GM12864 (cell line): ENCODE data around the gene STEAP3.
A peak's percentile ranks its signal among the peaks of the same experiment; 100 is the strongest.

Source experiments
- DNase-seq: peaks from one replicate; pipeline ENCODE4 v3.0.0-alpha.2; 2011; ENCODE audit warnings: low read depth
- H3K4me3 ChIP-seq: 2 replicates; pipeline ENCODE4 v1.5.1; 2011; ENCODE audit warnings: mild to moderate bottlenecking, low read depth, low read length, control low read depth
- TF ChIP-seq, protein P1 (sequence below): IDR thresholded peaks from 2 replicates; pipeline ENCODE4 v1.5.1; 2011; ENCODE audit warnings: low read depth, mild to moderate bottlenecking, moderate library complexity, low read length, control low read depth, inconsistent platforms; ENCODE audit errors: missing control alignments

The STEAP3 gene, protein sequence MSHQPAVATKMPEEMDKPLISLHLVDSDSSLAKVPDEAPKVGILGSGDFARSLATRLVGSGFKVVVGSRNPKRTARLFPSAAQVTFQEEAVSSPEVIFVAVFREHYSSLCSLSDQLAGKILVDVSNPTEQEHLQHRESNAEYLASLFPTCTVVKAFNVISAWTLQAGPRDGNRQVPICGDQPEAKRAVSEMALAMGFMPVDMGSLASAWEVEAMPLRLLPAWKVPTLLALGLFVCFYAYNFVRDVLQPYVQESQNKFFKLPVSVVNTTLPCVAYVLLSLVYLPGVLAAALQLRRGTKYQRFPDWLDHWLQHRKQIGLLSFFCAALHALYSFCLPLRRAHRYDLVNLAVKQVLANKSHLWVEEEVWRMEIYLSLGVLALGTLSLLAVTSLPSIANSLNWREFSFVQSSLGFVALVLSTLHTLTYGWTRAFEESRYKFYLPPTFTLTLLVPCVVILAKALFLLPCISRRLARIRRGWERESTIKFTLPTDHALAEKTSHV

DNA sequence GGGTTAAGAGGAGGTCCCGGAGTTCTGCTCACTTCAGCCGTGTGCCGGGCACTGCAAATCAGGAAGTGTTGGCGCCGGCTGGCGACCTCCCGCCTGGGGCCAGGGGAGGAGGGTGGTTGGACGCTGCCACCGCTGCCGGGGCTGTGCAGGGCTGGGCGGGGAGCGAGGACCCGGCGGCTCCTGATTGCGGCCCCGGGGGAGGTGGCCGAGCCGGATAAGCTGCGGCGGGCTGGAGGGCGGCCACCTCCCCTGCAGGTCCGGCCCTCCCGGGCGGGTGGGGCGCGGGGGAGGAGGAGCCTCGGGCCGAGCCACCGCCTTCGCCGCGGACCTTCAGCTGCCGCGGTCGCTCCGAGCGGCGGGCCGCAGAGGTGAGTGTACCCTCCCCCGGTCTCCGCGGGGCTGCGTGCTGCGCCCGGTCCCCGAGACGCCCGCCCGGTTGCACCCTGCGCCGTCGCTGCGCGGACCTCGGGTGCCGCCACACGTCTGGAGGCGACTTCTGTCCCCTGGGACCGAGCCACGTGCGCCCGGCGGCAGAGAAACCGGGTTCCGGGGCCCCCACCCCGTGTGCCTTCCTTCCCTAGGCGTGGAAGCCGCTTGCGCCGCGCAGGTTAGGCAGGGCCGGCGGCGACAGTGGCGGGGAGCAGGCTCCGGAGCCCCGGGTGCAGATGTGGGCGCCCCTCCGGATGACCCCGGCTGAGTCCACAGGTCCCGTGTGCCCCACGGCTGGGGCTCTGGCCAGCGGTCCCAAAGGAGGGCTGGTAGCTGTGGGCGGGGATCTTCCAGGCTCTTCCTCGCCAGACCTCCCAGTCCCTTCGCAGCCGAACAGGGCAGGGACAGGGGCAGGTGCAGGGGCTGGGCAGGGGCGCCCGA, at the start of gene STEAP3:
Gene STEAP3, plus strand, starts transcription at position 314 of the 870 bp plus-strand sequence. CDS start 7,179 bp downstream, outside the sequence.
- peak within 1 kb of the TSS; percentile 74 for H3K4me3 ChIP-seq
- no peak for DNase-seq
- TF ChIP-seq, protein P1, sequence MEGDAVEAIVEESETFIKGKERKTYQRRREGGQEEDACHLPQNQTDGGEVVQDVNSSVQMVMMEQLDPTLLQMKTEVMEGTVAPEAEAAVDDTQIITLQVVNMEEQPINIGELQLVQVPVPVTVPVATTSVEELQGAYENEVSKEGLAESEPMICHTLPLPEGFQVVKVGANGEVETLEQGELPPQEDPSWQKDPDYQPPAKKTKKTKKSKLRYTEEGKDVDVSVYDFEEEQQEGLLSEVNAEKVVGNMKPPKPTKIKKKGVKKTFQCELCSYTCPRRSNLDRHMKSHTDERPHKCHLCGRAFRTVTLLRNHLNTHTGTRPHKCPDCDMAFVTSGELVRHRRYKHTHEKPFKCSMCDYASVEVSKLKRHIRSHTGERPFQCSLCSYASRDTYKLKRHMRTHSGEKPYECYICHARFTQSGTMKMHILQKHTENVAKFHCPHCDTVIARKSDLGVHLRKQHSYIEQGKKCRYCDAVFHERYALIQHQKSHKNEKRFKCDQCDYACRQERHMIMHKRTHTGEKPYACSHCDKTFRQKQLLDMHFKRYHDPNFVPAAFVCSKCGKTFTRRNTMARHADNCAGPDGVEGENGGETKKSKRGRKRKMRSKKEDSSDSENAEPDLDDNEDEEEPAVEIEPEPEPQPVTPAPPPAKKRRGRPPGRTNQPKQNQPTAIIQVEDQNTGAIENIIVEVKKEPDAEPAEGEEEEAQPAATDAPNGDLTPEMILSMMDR, result no peak

DNA sequence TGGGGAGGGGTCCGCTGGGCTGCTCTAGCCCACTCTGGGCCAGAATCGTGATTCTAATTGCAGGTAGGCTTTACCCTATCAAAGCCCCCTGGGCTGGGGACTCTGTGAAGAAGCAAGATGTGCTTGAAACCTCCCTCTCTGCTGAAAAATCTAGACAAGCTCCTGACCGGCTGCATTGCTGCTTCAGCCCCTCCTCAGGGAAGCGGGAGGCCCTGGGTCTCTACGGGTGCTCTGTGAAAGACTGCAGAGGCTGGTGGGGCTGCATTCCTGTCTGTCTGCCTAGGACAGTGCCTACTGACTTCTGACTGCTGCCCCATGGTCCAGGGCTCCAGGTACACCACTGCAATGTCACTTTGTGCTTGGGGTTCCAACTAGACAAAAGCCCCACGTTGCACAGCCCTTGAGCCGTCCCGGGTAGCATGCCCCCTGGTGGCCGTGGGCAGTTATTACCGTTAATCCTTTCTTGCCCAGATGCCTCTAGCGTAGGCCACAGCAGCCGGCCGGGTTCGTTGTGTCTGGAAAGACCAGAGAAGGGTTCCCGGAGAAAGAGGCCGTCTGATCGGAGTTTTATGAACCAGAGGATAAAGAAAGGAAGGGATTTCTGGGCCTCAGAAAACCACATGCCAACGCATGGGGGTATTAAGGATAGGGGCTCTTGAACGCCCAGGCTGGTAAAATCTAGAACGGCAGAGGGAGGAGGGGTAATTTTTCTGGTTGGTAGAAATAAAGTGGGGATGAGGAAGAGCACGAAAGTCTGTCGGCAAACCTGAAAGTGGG, 49.2 kb upstream of the STEAP3 start:
- DNase-seq, result peak; percentile 7
- H3K4me3 ChIP-seq, result no peak overlapping the region
- TF ChIP-seq, protein P1, result peak; percentile 88

DNA sequence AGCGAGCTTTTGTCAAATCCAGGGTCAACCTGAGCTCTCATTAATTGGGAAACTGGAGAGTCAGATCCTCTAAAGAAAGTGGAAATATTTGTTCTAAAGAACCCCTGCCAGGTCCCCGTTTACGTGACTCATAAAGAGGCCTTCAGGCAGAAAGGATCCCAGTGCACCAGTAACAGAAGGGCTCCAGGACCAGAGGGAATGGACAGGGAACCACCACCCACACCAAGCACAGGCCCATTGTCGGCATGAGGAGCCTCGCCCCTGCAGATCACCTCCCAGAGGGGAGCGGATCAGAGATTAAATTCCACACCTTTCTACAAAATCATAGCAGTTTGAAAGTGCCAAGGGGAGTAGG, 48.7 kb upstream of the STEAP3 start:
- TF ChIP-seq, protein P1, result no peak
- no peak for DNase-seq

DNA sequence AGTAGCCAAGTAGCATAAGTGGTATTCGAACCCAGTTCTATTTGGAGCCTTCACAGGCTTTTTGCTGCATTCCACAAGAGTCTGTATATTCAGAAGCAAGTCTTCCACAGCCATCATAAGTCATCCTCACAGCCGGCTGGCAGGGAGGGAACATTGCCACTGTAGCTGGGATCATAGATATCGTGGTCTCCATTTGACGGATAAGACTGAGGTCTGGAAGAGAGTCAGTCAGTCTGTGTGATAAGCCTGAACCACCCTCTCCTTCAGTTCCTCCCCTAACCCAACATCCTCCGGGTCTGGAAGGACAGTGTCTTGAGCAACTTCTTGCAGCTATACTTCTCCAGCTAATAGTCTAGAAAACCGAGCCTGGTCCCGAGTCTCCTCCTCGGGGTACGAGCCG, 48.1 kb upstream of the STEAP3 start:
- DNase-seq, result no peak
- TF ChIP-seq, protein P1, result no peak
- no peak overlapping the region for H3K4me3 ChIP-seq

More for the DNA sequence above, 48.7 kb upstream of the STEAP3 start:
- H3K4me3 ChIP-seq, result no peak overlapping the region

DNA sequence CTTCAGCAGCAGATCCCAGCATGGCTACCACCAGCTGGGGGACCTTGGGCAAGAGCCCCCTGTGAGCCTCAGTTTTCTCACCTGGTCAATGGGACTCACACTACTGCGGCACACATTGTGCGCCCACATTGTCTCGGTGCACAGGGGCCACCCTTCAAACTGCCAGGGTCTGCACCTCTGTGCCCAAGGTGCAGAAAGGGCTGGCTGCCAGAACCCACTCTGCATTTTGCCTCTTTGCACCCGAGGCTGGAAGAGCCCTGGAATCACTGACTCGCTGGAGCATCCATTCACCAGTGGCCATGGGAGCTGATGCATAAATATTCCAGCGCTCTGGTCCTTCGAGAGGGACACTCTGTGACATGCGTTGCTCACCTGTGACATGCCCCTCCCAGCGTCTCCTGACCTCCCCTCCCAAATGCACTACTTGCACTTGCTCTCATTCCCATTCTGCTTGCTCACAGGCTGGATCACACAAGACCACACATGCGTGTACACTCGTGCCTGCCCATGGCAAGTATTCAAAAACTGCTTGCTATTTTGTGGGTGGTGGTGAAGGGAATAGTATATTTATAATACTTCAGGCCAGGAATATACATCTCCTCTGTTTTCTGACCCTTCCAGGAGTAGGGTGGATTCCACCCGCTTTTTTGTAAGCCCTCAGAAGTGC, 46.3 kb upstream of the STEAP3 start:
- H3K4me3 ChIP-seq, result no peak overlapping the region
- TF ChIP-seq, protein P1, result no peak
- no peak for DNase-seq

DNA sequence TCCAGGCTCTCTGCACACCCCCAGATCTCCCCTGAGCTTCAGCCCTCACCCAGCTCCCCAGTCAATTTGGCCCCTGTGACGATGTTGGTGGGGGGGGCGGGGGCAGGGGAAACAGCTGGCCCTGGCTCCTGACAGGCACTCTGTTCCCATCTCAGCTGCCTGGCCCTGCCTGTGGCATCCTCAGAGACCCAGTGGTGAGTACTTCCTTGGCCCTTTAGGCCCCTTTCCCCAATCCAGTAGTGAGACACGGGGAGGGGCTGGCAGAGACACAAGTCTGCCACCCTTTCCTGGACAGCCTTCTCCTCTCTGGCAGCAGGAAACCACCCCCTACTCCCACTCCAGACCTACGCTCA, 45.8 kb upstream of the STEAP3 start:
- no peak for DNase-seq
- TF ChIP-seq, protein P1, result no peak

More for the DNA sequence above, 45.8 kb upstream of the STEAP3 start:
- no peak overlapping the region for H3K4me3 ChIP-seq
